GM12864 (cell line): ENCODE data around the gene FAM193A.

Source experiments
- DNase-seq: peaks from one replicate; pipeline ENCODE4 v3.0.0-alpha.2; 2011; ENCODE audit warnings: low read depth
- H3K4me3 ChIP-seq: 2 replicates; pipeline ENCODE4 v1.5.1; 2011; ENCODE audit warnings: mild to moderate bottlenecking, low read depth, low read length, control low read depth
- TF ChIP-seq, protein P1 (sequence below): IDR thresholded peaks from 2 replicates; pipeline ENCODE4 v1.5.1; 2011; ENCODE audit warnings: low read depth, mild to moderate bottlenecking, moderate library complexity, low read length, control low read depth, inconsistent platforms; ENCODE audit errors: missing control alignments

FAM193A gene

DNA sequence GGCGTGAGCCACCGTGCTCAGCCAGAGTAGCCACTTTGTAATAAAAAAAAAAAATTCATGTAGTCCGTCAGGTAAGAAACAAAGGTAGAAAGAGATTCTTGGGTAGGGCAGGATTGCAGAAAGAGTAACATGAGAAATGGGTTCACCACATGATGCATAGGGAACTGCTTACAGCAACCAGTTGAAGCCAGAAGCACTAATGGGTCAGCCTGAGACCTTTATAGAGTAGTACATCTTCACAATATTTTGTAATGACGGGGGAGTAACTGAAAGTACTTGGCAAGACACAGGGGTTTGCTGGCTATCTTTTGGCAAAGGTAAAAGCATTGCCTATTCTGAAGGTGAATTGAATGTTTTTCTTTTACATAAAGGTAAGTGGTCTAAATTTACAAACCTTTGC lies 29.1 kb downstream of the FAM193A start:
- H3K4me3 ChIP-seq: no peak overlapping the region
- DNase-seq: no peak
- TF ChIP-seq, protein P1, sequence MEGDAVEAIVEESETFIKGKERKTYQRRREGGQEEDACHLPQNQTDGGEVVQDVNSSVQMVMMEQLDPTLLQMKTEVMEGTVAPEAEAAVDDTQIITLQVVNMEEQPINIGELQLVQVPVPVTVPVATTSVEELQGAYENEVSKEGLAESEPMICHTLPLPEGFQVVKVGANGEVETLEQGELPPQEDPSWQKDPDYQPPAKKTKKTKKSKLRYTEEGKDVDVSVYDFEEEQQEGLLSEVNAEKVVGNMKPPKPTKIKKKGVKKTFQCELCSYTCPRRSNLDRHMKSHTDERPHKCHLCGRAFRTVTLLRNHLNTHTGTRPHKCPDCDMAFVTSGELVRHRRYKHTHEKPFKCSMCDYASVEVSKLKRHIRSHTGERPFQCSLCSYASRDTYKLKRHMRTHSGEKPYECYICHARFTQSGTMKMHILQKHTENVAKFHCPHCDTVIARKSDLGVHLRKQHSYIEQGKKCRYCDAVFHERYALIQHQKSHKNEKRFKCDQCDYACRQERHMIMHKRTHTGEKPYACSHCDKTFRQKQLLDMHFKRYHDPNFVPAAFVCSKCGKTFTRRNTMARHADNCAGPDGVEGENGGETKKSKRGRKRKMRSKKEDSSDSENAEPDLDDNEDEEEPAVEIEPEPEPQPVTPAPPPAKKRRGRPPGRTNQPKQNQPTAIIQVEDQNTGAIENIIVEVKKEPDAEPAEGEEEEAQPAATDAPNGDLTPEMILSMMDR: no peak

DNA sequence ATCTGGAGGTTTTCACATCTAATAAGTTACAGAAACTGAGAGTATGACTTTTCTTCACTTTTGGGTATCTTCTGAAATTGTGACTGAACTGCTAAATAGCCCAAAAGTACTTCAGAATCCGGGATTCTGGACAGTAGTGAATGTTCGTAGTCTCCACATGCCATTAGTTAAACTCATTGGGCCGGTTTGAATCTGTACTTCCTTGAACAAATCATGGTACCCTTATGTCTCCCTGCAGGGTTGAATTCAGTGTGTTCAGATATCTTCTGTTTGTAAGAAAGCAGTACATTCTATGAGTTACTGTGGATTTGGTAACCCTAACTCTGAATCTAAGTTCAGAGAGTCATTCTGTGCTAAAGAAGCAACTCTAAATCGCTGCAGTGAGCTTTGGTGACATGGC lies 33.6 kb downstream of the FAM193A start:
- no peak for DNase-seq
- TF ChIP-seq, protein P1: no peak

DNA sequence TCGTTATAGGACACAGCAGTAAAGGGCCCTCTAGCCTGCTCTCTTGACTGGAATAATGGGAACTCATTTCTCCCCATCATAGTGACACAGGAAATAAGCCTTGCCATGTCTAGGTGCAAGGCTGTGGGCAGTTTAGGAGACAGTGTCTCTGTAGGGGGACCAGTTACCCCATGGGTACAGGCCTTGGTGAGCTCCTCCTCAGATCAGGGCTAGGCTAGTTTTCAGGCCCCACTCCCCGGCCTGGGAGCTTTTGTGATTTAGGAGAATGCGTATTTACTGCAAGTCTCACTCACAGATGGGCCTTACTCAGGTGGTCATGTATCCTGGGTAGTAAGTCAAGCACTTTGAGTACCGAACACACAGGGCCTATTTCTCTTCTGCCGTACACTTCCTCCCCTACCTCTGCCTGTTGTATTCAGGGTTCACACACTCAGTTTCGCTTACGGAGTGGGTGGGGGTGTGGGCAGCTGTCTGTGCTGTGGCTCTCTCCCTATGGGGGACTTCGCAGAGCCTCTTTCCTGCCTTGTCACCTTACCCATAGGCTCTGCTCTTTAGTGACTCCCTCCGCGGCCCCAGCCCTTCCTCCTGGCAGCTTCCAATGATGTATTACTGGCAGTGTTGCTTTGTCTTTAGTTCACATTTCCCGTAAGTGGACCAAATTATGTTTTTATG lies 34.2 kb downstream of the FAM193A start:
- TF ChIP-seq, protein P1: no peak
- DNase-seq: no peak
- no peak overlapping the region for H3K4me3 ChIP-seq

More for the DNA sequence above, 33.6 kb downstream of the FAM193A start:
- H3K4me3 ChIP-seq: no peak overlapping the region

DNA sequence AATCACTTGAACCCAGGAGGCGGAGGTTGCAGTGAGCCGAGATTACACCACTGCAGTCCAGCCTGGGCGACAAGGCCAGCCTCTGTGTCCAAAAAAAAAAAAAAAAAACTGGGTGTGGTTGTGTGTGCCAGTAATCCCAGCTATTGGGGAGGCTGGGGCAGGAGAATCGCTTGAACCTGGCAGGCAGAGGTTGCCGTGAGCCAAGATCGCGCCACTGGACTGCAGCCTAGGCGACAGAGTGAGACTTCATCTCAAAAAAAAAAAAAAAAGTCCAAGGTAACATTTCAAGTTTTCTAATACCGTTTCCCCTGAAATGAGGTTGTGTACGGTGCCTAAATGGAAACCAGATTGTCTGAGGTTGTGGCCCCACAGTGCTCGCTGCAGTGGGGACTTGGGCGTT lies 35.6 kb downstream of the FAM193A start:
- TF ChIP-seq, protein P1: no peak
- no peak for DNase-seq
- H3K4me3 ChIP-seq: no peak overlapping the region

DNA sequence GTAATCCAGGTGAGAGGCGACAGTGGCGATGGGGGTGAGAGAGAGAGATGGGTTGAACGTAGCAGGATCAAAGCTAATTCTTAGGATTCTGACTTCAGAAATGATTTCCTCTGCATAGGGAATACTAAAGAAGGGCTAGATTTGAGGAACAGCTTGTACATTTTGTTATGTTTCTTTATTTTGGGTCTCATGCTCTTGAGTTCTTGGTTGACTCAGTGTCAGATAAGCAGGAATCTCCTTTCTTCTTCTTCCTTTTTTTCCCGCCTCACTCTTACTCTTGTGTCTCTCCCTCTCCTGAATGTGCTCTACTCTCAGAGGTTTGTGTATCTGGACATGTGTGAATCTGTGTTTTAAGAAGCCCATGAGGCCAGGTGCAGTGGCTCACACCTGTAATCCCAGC lies 36.4 kb downstream of the FAM193A start:
- H3K4me3 ChIP-seq: no peak overlapping the region
- no peak for DNase-seq
- TF ChIP-seq, protein P1: no peak

DNA sequence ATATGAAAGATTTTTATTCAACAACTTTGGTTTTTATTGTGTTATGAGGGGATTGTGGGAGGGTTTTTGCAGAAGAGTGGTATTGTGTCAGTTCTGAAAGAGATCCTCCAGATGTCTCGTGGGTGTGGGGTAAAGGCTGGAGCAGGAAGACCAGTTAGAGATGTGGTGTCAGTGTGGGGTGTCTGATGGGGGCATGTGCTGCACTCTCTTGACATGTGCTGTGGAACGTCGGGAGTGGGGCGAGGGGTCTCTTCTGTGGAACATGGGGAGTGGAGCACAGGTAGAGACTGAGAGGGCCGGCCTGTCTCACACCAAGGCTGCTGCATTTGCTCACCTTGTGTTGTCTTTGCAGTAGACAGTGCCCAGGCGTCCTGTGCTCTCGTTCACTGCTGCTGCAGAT lies 37.6 kb downstream of the FAM193A start:
- no peak overlapping the region for H3K4me3 ChIP-seq
- TF ChIP-seq, protein P1: no peak
- DNase-seq: no peak

DNA sequence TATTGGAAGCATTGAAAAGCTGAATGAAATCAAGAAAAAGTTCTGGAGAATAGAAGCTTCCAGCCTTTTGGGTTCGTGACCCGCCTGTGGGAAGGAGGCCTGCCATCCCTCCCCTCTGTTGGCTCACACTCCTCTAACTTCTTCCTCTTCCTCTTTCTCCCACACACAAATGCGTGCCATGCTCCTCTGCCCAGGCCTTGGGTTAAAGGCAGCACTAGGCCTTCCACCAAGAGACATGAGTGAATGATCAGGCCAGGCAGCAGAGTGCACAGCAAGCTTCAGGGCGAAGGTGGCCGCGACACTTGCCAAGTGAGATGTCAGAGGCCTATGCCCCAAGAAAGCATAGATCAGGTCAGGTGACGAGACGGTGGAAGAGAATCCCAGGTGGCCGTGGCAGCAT lies 38.4 kb downstream of the FAM193A start:
- no peak for DNase-seq
- H3K4me3 ChIP-seq: no peak overlapping the region
- TF ChIP-seq, protein P1: no peak
